K562 (cell line): Measurements from ENCODE around the gene BHLHE23. TPM values are rescaled to one million over a fixed set of nuclear protein-coding genes. Genes with fewer than 3 reads are reported as not detected.

Experiments used
- ATAC-seq: fragments of 200-7000 bp; cut with Tn5 transposase; 3 replicates; pipeline ENCODE4 v1.9.1; 2020; ENCODE audit warnings: moderate library complexity
- BruUV-seq: library from RNA; stranded (reverse); fragments of 400-500 nt; replicated peaks from 2 replicates; lab custom pipeline; 2021; lab: Mats Ljungman, UMichigan
- CTCF ChIA-PET: fragments of 300-600 bp; formaldehyde crosslinking; extraction: SDS; loops from one replicate; lab custom pipeline; 2021; ENCODE audit warnings: low intra/inter-chr PET ratio; lab: Yijun Ruan, JAX
- POLR2A ChIA-PET: fragments of 300-600, 350-650 bp; sonication (Branson Sonifier 250); formaldehyde crosslinking; extraction: SDS; loops from one replicate; lab custom pipeline; 2021; ENCODE audit warnings: antibody characterized with exemption, inconsistent platforms; lab: Yijun Ruan, JAX
- DNase-seq, 4 experiments: peaks; one replicate each; pipeline versions ENCODE4 v3.0.0 to v3.0.0-alpha.2; 2011 to 2018; ENCODE audit warnings: low spot score in 3 of 4, mixed read lengths in 3 of 4; ENCODE audit errors: extremely low read depth in 1 of 4
- FAIRE-seq: peaks from 2 replicates; lab custom pipeline; 2011; peaks lifted over from hg19 to GRCh38; lab: Jason Lieb, UNC
- H2AFZ ChIP-seq: 2 replicates; pipeline ENCODE4 v1.6.0; 2011; ENCODE audit warnings: low read depth, low read length, control low read depth, inconsistent platforms
- H3K27ac ChIP-seq: fragments of 200-600 bp; 3 replicates; pipeline ENCODE4 v1.8.0; 2011; ENCODE audit warnings: low read depth, mild to moderate bottlenecking, control low read depth, inconsistent platforms, low read length, moderate library complexity, mixed read lengths; ENCODE audit errors: extremely low read depth
- H3K27me3 ChIP-seq, 2 experiments: fragments of 300-600 bp in 1 of 2; 2 replicates in 1 of 2; 3 replicates in 1 of 2; pipeline versions ENCODE4 v1.6.0 to v1.8.0; 2011; ENCODE audit warnings: inconsistent platforms in 2 of 2, low read length in 2 of 2, mild to moderate bottlenecking in 1 of 2, mixed read lengths in 1 of 2, moderate library complexity in 1 of 2; ENCODE audit not compliant: control insufficient read depth in 2 of 2, insufficient read depth in 2 of 2
- H3K36me3 ChIP-seq: fragments of 300-600 bp; 3 replicates; pipeline ENCODE4 v1.8.0; 2011; ENCODE audit warnings: mild to moderate bottlenecking, low read length, inconsistent platforms; ENCODE audit not compliant: control insufficient read depth, insufficient read depth
- H3K4me1 ChIP-seq, 2 experiments: fragments of 200-600 bp in 1 of 2; replicated peaks in 1 of 2; 2 replicates in 1 of 2; 3 replicates in 1 of 2; pipeline versions ENCODE4 v1.5.1 to v1.8.0; 2011; ENCODE audit warnings: inconsistent platforms in 2 of 2, low read length in 2 of 2, mild to moderate bottlenecking in 1 of 2, mixed read lengths in 1 of 2, moderate library complexity in 1 of 2; ENCODE audit not compliant: control insufficient read depth in 2 of 2, insufficient read depth in 2 of 2
- H3K4me2 ChIP-seq: 2 replicates; pipeline ENCODE4 v1.6.1; 2011; ENCODE audit warnings: low read length, control low read depth, inconsistent platforms, mixed read lengths; ENCODE audit not compliant: insufficient read depth
- H3K4me3 ChIP-seq: fragments of 200-600 bp; sonication (generic), shearing (Covaris generic); 2 replicates; pipeline ENCODE4 v1.5.1; 2016; ENCODE audit warnings: control low read depth, inconsistent platforms
- H3K79me2 ChIP-seq: fragments of 200-600 bp; 3 replicates; pipeline ENCODE4 v1.8.0; 2011; ENCODE audit warnings: low read length, inconsistent platforms; ENCODE audit not compliant: control insufficient read depth, insufficient read depth
- H3K9ac ChIP-seq, 2 experiments: 2 replicates each; pipeline versions ENCODE4 v1.6.0 to v1.6.1; 2011; ENCODE audit warnings: low read depth in 2 of 2, low read length in 2 of 2, control low read depth in 1 of 2, inconsistent platforms in 1 of 2, mild to moderate bottlenecking in 1 of 2, mixed read lengths in 1 of 2; ENCODE audit not compliant: insufficient read depth in 1 of 2
- H3K9me1 ChIP-seq: one replicate; pipeline ENCODE4 v1.6.0; 2011; ENCODE audit warnings: inconsistent platforms, mild to moderate bottlenecking, low read length, moderate library complexity; ENCODE audit not compliant: control insufficient read depth, insufficient read depth
- H3K9me3 ChIP-seq: replicated peaks from 2 replicates; pipeline ENCODE4 v1.5.1; 2011; ENCODE audit warnings: low read depth, low read length, inconsistent platforms; ENCODE audit not compliant: control insufficient read depth, insufficient read depth
- H4K20me1 ChIP-seq: replicated peaks from 2 replicates; pipeline ENCODE4 v1.6.1; 2011; ENCODE audit warnings: low read length, inconsistent platforms, mixed read lengths; ENCODE audit not compliant: control insufficient read depth, insufficient read depth
- DEAF1 ChIP-seq: fragments of 450-650 bp; formaldehyde crosslinking; IDR thresholded peaks from 2 replicates; pipeline ENCODE4 v1.4.0; 2020; ENCODE audit warnings: mild to moderate bottlenecking, moderate library complexity
- EP300 ChIP-seq: IDR thresholded peaks from 2 replicates; pipeline ENCODE4 v1.6.1; 2012; ENCODE audit warnings: low read length, improper control_type of control experiment
- HOMEZ ChIP-seq: fragments of 250-450 bp; sonication (Bioruptor Pico); IDR thresholded peaks from 2 replicates; pipeline ENCODE4 v1.4.0; 2020; ENCODE audit warnings: mild to moderate bottlenecking, moderate library complexity
- IFI16 ChIP-seq: fragments of 250-450 bp; sonication (Bioruptor Pico); IDR thresholded peaks from 2 replicates; pipeline ENCODE4 v2.1.2; 2022; ENCODE audit warnings: mild to moderate bottlenecking, inconsistent platforms
- MLX ChIP-seq, 2 experiments: fragments of 450-650 bp in 1 of 2; sonication (generic) in 1 of 2; formaldehyde crosslinking; conservative IDR thresholded peaks; 2 replicates each; pipeline versions ENCODE4 v1.4.0 to v1.8.1; 2020 to 2022; ENCODE audit warnings: mild to moderate bottlenecking in 1 of 2, missing genetic modification reagents in 1 of 2
- NCOA2 ChIP-seq, 2 experiments: fragments of 450-650 bp; IDR thresholded peaks; 2 replicates each; pipeline ENCODE4 v1.6.1; 2018; ENCODE audit warnings: mild to moderate bottlenecking in 2 of 2, moderate library complexity in 1 of 2; ENCODE audit not compliant: partially characterized antibody in 2 of 2
- RFX7 ChIP-seq: fragments of 250-450 bp; sonication (Bioruptor Pico); IDR thresholded peaks from 2 replicates; pipeline ENCODE4 v1.5.1; 2021; ENCODE audit warnings: mild to moderate bottlenecking
- SMARCB1 ChIP-seq: IDR thresholded peaks from 2 replicates; pipeline ENCODE4 v1.6.1; 2011; ENCODE audit warnings: improper control_type of control experiment, low read depth; ENCODE audit not compliant: insufficient read length
- TAF9B ChIP-seq: fragments of 450-650 bp; IDR thresholded peaks from 2 replicates; pipeline ENCODE4 v1.6.1; 2018; ENCODE audit warnings: mild to moderate bottlenecking; ENCODE audit not compliant: partially characterized antibody
- VEZF1 ChIP-seq: fragments of 200-800 bp; sonication (Bioruptor generic); IDR thresholded peaks from 2 replicates; pipeline ENCODE4 v1.6.1; 2017; ENCODE audit warnings: missing genetic modification characterization, missing compliant biosample characterization
- XRCC5 ChIP-seq: fragments of 200-400 bp; formaldehyde crosslinking; IDR thresholded peaks from 2 replicates; pipeline ENCODE4 v1.6.1; 2017; ENCODE audit warnings: low read depth, mild to moderate bottlenecking, low read length
- ZNF146 ChIP-seq: IDR thresholded peaks from one replicate; pipeline ENCODE4 v1.6.1; 2018; ENCODE audit warnings: missing compliant biosample characterization; ENCODE audit not compliant: unreplicated experiment
- ZNF695 ChIP-seq: fragments of 450-650 bp; formaldehyde crosslinking; IDR thresholded peaks from 2 replicates; pipeline ENCODE4 v1.4.0; 2020; ENCODE audit warnings: mild to moderate bottlenecking, moderate library complexity
- ZNF699 ChIP-seq: fragments of 250-450 bp; sonication (Bioruptor Pico); IDR thresholded peaks from 2 replicates; pipeline ENCODE4 v1.8.0; 2021; ENCODE audit warnings: mild to moderate bottlenecking, moderate library complexity; ENCODE audit not compliant: insufficient replicate concordance
- ZNF76 ChIP-seq: fragments of 250-450 bp; sonication (Bioruptor Pico); IDR thresholded peaks from 2 replicates; pipeline ENCODE4 v1.4.0; 2020; ENCODE audit warnings: mild to moderate bottlenecking, moderate library complexity, borderline replicate concordance
- ZSCAN32 ChIP-seq: fragments of 450-650 bp; formaldehyde crosslinking; IDR thresholded peaks from 2 replicates; pipeline ENCODE4 v1.4.0; 2020; ENCODE audit warnings: mild to moderate bottlenecking, moderate library complexity
- WGBS: fragments of 100-300 bp; shearing (Covaris generic); methylation state at CpG from one replicate; pipeline ENCODE4 v1.1.6; 2016; ENCODE audit warnings: low coverage, mixed read lengths; ENCODE audit not compliant: insufficient coverage; ENCODE audit errors: missing lambda C conversion rate; 5-methylcytosine and 5-hydroxymethylcytosine counted together
- in situ Hi-C: fragments of 300-500 bp; cut with MboI; formaldehyde crosslinking; loops from 4 replicates; pipeline ENCODE4 v1.15.0; 2018; ENCODE audit warnings: inconsistent platforms, mixed read lengths
- intact Hi-C: fragments of 100-400 bp; cut with micrococcal nuclease; formaldehyde crosslinking; loops from 2 replicates; pipeline ENCODE4 v1.14.2; 2022
- polyA plus RNA-seq, 8 experiments: library from polyadenylated mRNA; depleted of rRNA in 4 of 8; stranded (reverse) in 5 of 8; unstranded in 3 of 8; fragments of >200 nt; fragmentation: Nextera tagmentation in 2 of 8; fragmentation: Illumina TruSeq in 1 of 8; extraction: Ambion mirVana in 2 of 8; extraction: Trizol in 1 of 8; gene quantifications; 2 replicates each; pipeline versions ENCODE4 v1.2.1 to v1.2.3, GENCODE V29; 2011 to 2014; ENCODE audit warnings: inconsistent platforms in 1 of 8, missing spikeins in 1 of 8
- total RNA-seq, 7 experiments: library from RNA; depleted of rRNA in 6 of 7; stranded (reverse); fragments of >200 nt in 6 of 7; fragmentation: Illumina TruSeq in 2 of 7; extraction: Trizol in 2 of 7; gene quantifications; 2 replicates each; pipeline versions ENCODE4 v1.2.1 to v1.2.3, GENCODE V29; 2011 to 2021; ENCODE audit warnings: low replicate concordance in 1 of 7

The BHLHE23 gene
- total and polyA plus RNA-seq, 9 of the 15 experiments (the other 6 are each of a cell fraction or from before 2014, with no cell fraction given) = not detected

- peaks cover 0 to 47% of the 10 kb centered on the region in 2 experiments; a peak in 3 of 5 replicates for H3K4me1 ChIP-seq
- CTCF ChIA-PET = no interaction called here
These were observed 36.8 kb downstream of the BHLHE23 start for GRCh38 chr20:62969939-62970306.

More at GRCh38 chr20:62969939-62970306, 36.8 kb downstream of the BHLHE23 start:
- ATAC-seq (no peak), DNase-seq (no peak), FAIRE-seq (no peak)
- Histone ChIP-seq H3K9me1 (no peaks in the 10 kb centered on the region), H3K79me2 (no peaks in the 10 kb centered on the region), H3K4me3 (no peak overlapping the region), H2AFZ (no peak overlapping the region), H3K9me3 (no peaks in the 10 kb centered on the region), H3K27me3 (peaks cover 34 to 94% of the 10 kb centered on the region in 2 experiments), H3K4me2 (no peak overlapping the region), H3K9ac (no peak overlapping the region), H3K36me3 (no peaks in the 10 kb centered on the region), H3K27ac (no peak overlapping the region), H4K20me1 (peaks cover 3% of the 10 kb centered on the region; the same call in 1 of the 2 replicates)
- in situ Hi-C loops (no loop called here), intact Hi-C loops (no loop called here)
- TF ChIP-seq ZNF695 (CRISPR knock-in tag) (no peak), DEAF1 (CRISPR knock-in tag) (no peak), ZNF76 (CRISPR knock-in tag) (no peak), HOMEZ (CRISPR knock-in tag) (no peak), RFX7 (CRISPR knock-in tag) (no peak), EP300 (no peak), IFI16 (no peak), ZNF699 (CRISPR knock-in tag) (no peak), NCOA2 (IDR thresholded peaks at IDR 0.05; ENCODE audit: partially characterized antibody in 2 of 2) (no peak), MLX (CRISPR knock-in tag; conservative IDR thresholded peaks at IDR 0.05) (no peak), ZNF146 (CRISPR knock-in tag) (no peak), VEZF1 (no peak), SMARCB1 (no peak), XRCC5 (no peak), ZSCAN32 (CRISPR knock-in tag) (no peak), TAF9B (no peak)
- POLR2A ChIA-PET = interaction anchor here (0.7 to 1.0 kb wide), 2 partner anchors 34 to 44 kb away, joined by 3 to 5 read pairs; no protein-coding TSS in a partner anchor
- BruUV-seq = no TSS peak
- 4% methylated on average over 6 of the region's 8 CpGs for WGBS
